ENCODE results near the gene RYR3. TPM values are rescaled to one million over a fixed set of nuclear protein-coding genes. Genes with fewer than 3 reads are reported as not detected.

RYR3 gene
- total RNA-seq, 4 donors from 2014 or later: 0.18 to 3.3 (median 2.3) TPM

DNA sequence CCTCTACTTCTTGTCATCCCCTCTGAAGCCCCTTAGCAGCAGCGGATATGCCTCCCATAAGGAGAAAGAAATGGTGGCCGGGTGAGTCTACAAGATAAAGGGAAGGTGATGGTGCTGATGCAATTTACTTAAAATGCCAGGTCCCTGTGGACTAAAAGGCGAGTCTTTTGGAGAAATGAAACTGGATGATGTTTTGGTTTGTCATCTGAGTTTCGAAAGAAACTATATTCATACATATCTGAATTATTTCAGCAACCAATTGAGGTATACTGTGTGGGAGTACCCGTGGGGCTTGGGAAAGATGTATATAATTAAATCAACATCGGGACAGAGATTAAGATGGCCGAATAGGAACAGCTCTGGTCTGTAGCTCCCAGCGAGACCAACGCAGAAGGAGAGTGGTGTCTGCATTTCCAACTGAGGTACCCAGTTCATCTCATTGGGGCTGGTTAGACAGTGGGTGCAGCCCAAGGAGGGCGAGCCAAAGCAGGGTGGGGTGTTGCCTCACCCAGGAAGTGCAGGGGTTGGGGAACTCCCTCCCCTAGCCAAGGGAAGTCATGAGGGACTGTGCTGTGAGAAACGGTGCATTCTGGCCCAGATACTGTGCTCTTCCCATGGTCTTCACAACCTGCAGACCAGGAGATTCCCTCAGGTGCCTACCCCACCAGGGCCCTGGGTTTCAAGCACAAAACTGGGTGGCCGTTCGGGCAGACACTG lies 446.9 kb downstream of the RYR3 start:
- Histone ChIP-seq H3K27me3 (no peaks in the 10 kb centered on the region), H3K4me1 (peaks cover 0 to 5% (median 0%) of the 10 kb centered on the region in 4 donors), H3K9me3 (no peaks in the 10 kb centered on the region), H3K36me3 (no peaks in the 10 kb centered on the region), H3K27ac (no peak overlapping the region), H3K4me3 (no peak overlapping the region)
- TF ChIP-seq POLR2A (IDR thresholded peaks at IDR 0.05): no peak
- TF ChIP-seq, protein P1, sequence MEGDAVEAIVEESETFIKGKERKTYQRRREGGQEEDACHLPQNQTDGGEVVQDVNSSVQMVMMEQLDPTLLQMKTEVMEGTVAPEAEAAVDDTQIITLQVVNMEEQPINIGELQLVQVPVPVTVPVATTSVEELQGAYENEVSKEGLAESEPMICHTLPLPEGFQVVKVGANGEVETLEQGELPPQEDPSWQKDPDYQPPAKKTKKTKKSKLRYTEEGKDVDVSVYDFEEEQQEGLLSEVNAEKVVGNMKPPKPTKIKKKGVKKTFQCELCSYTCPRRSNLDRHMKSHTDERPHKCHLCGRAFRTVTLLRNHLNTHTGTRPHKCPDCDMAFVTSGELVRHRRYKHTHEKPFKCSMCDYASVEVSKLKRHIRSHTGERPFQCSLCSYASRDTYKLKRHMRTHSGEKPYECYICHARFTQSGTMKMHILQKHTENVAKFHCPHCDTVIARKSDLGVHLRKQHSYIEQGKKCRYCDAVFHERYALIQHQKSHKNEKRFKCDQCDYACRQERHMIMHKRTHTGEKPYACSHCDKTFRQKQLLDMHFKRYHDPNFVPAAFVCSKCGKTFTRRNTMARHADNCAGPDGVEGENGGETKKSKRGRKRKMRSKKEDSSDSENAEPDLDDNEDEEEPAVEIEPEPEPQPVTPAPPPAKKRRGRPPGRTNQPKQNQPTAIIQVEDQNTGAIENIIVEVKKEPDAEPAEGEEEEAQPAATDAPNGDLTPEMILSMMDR (IDR thresholded peaks at IDR 0.05): no peak
- no peak for DNase-seq

DNA sequence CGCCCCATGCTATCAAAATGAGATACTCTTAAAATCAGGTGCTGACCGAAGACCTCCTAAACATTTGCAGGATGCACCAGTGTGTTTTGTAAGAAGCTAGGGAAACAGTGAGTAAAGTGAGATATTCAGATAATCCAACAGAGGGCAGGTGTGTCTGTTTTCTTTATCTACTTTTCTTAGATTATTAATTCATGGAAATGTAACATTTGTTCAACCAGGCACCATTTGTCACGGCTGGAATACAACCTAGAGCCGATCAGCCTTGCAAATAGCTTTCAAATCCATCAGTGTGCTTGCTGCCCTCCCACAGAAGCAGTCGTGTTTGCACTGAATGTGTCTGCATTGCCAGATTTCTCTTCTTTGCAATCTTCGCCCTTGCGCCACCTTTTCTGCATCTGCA lies 455.6 kb downstream of the RYR3 start:
- H3K9me3 ChIP-seq: no peaks in the 10 kb centered on the region
- no peak overlapping the region for H3K27ac ChIP-seq
- H3K36me3 ChIP-seq: no peaks in the 10 kb centered on the region
- DNase-seq: no peak
- H3K27me3 ChIP-seq: no peaks in the 10 kb centered on the region
- no peaks in the 10 kb centered on the region for H3K4me1 ChIP-seq
- TF ChIP-seq, protein P1 (IDR thresholded peaks at IDR 0.05): no peak
- TF ChIP-seq POLR2A (IDR thresholded peaks at IDR 0.05): no peak
- no peak overlapping the region for H3K4me3 ChIP-seq

DNA sequence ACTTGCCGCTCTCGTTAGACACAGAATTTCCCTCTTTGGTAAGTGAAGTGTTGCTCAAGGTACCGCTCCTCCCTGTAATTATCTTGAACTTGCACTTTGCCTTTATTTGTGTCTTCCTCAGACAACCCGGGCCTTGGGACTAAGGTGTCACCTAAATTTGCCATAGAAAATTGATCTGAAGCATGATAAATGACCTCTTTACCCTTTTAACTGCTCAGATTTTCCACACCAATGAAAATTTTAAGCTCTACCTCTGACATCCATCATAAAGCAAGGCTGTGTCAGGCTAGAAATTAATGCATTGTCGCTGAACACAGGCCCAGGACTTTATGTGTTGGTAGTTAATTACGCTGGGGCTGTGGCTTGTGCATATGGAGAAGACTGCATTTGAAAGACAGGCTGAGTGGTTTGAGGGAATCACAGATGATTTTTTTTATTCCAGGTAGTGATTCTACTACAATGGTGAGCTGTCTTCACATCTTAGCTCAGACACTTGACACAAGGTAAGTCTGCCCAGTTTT lies 458.0 kb downstream of the RYR3 start:
- Histone ChIP-seq H3K4me1 (no peaks in the 10 kb centered on the region), H3K9me3 (no peaks in the 10 kb centered on the region), H3K27ac (no peak overlapping the region), H3K36me3 (no peaks in the 10 kb centered on the region), H3K27me3 (no peaks in the 10 kb centered on the region), H3K4me3 (no peak overlapping the region)
- TF ChIP-seq POLR2A (IDR thresholded peaks at IDR 0.05): no peak
- TF ChIP-seq, protein P1 (IDR thresholded peaks at IDR 0.05): no peak
- DNase-seq: no peak

DNA sequence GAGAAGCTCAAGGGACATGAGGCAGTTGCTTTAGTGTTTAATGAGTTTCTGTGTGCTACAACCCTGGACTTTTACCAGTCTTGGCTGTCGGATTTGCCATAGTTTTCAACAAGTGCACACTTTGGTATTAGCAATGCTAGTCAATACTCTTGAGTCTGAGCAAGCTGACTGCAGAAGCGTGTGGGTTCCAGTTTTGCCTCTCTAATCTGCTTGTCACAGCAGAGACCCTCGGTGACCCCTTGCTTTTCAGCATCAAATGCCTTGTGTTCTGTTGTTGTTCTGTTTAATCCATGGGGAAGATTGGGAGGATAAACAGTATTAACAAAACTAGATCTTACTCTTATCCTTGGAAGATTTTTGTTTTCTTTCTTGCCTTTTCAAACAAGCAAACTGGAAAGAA lies 463.2 kb downstream of the RYR3 start:
- no peak overlapping the region for H3K4me3 ChIP-seq
- H3K9me3 ChIP-seq: no peaks in the 10 kb centered on the region
- no peaks in the 10 kb centered on the region for H3K27me3 ChIP-seq
- H3K4me1 ChIP-seq: no peaks in the 10 kb centered on the region
- H3K27ac ChIP-seq: no peak overlapping the region
- TF ChIP-seq, protein P1 (IDR thresholded peaks at IDR 0.05): no peak
- TF ChIP-seq POLR2A (IDR thresholded peaks at IDR 0.05): no peak
- no peaks in the 10 kb centered on the region for H3K36me3 ChIP-seq
- DNase-seq: no peak

DNA sequence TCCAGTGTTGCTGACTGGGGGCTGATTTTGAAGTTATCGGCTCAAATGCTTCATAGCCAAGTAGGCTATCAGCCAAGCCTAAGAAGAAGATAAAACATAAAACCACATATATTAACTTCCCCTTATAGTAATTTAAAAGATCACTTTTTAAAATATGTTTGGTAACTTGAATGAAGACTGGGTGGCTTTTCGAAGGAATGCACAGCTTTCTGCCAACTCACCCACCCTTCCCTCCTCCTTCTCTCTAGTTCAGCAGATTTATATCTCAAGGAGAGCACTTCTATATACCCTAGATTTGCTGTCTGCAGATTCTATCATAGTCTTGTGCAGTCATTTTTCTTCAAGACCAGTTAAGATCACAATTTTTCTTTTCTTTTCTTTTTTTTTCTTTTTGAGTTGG lies 468.1 kb downstream of the RYR3 start:
- no peaks in the 10 kb centered on the region for H3K9me3 ChIP-seq
- DNase-seq: no peak
- H3K36me3 ChIP-seq: no peaks in the 10 kb centered on the region
- no peak overlapping the region for H3K4me3 ChIP-seq
- TF ChIP-seq, protein P1 (IDR thresholded peaks at IDR 0.05): no peak
- no peak overlapping the region for H3K27ac ChIP-seq
- no peaks in the 10 kb centered on the region for H3K4me1 ChIP-seq
- no peaks in the 10 kb centered on the region for H3K27me3 ChIP-seq
